ENCODE data around the gene KRTAP12-1.

- TF ChIP-seq, protein P1, sequence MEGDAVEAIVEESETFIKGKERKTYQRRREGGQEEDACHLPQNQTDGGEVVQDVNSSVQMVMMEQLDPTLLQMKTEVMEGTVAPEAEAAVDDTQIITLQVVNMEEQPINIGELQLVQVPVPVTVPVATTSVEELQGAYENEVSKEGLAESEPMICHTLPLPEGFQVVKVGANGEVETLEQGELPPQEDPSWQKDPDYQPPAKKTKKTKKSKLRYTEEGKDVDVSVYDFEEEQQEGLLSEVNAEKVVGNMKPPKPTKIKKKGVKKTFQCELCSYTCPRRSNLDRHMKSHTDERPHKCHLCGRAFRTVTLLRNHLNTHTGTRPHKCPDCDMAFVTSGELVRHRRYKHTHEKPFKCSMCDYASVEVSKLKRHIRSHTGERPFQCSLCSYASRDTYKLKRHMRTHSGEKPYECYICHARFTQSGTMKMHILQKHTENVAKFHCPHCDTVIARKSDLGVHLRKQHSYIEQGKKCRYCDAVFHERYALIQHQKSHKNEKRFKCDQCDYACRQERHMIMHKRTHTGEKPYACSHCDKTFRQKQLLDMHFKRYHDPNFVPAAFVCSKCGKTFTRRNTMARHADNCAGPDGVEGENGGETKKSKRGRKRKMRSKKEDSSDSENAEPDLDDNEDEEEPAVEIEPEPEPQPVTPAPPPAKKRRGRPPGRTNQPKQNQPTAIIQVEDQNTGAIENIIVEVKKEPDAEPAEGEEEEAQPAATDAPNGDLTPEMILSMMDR (IDR thresholded peaks at IDR 0.05) = no peak
- no peak for TF ChIP-seq POLR2A (IDR thresholded peaks at IDR 0.05)
Measured at GRCh38 chr21:44701023-44701400, 19.0 kb upstream of the KRTAP12-1 start.

All from heart left ventricle (tissue), 13 donors.